ENCODE results near the gene SNTG2. TPM values are rescaled to one million over a fixed set of nuclear protein-coding genes. Genes with fewer than 3 reads are reported as not detected.

Gene SNTG2
- total RNA-seq, 2 experiments from 2014 or later: 0.52 to 1.1 TPM

GRCh38 chr2:1039549-1039948 is 88.9 kb downstream of the SNTG2 start:
- CTCF ChIA-PET: no interaction called here
- POLR2A ChIA-PET: no interaction called here

GRCh38 chr2:1041012-1041805 is 90.6 kb downstream of the SNTG2 start:
- CTCF ChIA-PET: no interaction called here
- POLR2A ChIA-PET: no interaction called here

GRCh38 chr2:1045109-1045508 is 94.5 kb downstream of the SNTG2 start:
- ChIA-PET CTCF (no interaction called here), POLR2A (no interaction called here)

GRCh38 chr2:1046067-1046466 is 95.4 kb downstream of the SNTG2 start:
- POLR2A ChIA-PET: no interaction called here
- CTCF ChIA-PET: no interaction called here

GRCh38 chr2:1047485-1047884 is 96.8 kb downstream of the SNTG2 start:
- CTCF ChIA-PET: no interaction called here
- POLR2A ChIA-PET: no interaction called here

- ChIA-PET POLR2A (no interaction called here), CTCF (no interaction called here)
Measured at GRCh38 chr2:1049691-1050090, 99.0 kb downstream of the SNTG2 start.

- ChIA-PET POLR2A (no interaction called here), CTCF (no interaction called here)
Measured at GRCh38 chr2:1051075-1051474, 100.4 kb downstream of the SNTG2 start.

- ChIA-PET POLR2A (no interaction called here), CTCF (no interaction called here)
Measured at GRCh38 chr2:1052771-1053191, 102.1 kb downstream of the SNTG2 start.

- CTCF ChIA-PET: no interaction called here
- POLR2A ChIA-PET: no interaction called here
Measured at GRCh38 chr2:1053786-1054185, 103.1 kb downstream of the SNTG2 start.

GRCh38 chr2:1054399-1054798 is 103.8 kb downstream of the SNTG2 start:
- POLR2A ChIA-PET: no interaction called here
- CTCF ChIA-PET: no interaction called here

- ChIA-PET POLR2A (no interaction called here), CTCF (no interaction called here)
Measured at GRCh38 chr2:1055014-1055595, 104.5 kb downstream of the SNTG2 start.

GRCh38 chr2:1060372-1060771 is 109.7 kb downstream of the SNTG2 start:
- POLR2A ChIA-PET: no interaction called here
- CTCF ChIA-PET: no interaction called here

- POLR2A ChIA-PET: no interaction called here
- CTCF ChIA-PET: no interaction called here
Measured at GRCh38 chr2:1060987-1061386, 110.3 kb downstream of the SNTG2 start.

GRCh38 chr2:1068241-1068640 is 117.6 kb downstream of the SNTG2 start:
- ChIA-PET POLR2A (no interaction called here), CTCF (no interaction called here)

- POLR2A ChIA-PET: no interaction called here
- CTCF ChIA-PET: no interaction called here
Measured at GRCh38 chr2:1068822-1069221, 118.2 kb downstream of the SNTG2 start.

- CTCF ChIA-PET: no interaction called here
- POLR2A ChIA-PET: no interaction called here
Measured at GRCh38 chr2:1069847-1070246, 119.2 kb downstream of the SNTG2 start.

GRCh38 chr2:1070601-1071000 is 120.0 kb downstream of the SNTG2 start:
- ChIA-PET POLR2A (no interaction called here), CTCF (no interaction called here)

GRCh38 chr2:1071650-1072049 is 121.0 kb downstream of the SNTG2 start:
- CTCF ChIA-PET: no interaction called here
- POLR2A ChIA-PET: no interaction called here

- ChIA-PET POLR2A (no interaction called here), CTCF (no interaction called here)
Measured at GRCh38 chr2:1072250-1072649, 121.6 kb downstream of the SNTG2 start.

GRCh38 chr2:1077911-1078310 is 127.3 kb downstream of the SNTG2 start:
- POLR2A ChIA-PET: no interaction called here

GRCh38 chr2:1078326-1078725 is 127.7 kb downstream of the SNTG2 start:
- ChIA-PET POLR2A (no interaction called here), CTCF (no interaction called here)

More at GRCh38 chr2:1077911-1078310, 127.3 kb downstream of the SNTG2 start:
- CTCF ChIA-PET: no interaction called here

All from activated CD8-positive, alpha-beta memory T cell treated with anti-CD3 and anti-CD28 coated beads for 36 hours (primary cell).